Common myeloid progenitor, CD34-positive (primary cell): ENCODE data around the gene RASGEF1C. TPM values are rescaled to one million over a fixed set of nuclear protein-coding genes. Genes with fewer than 3 reads are reported as not detected.

Experiments
- CTCF ChIA-PET: fragments of 350-600 bp; sonication (Branson Sonifier 250); formaldehyde crosslinking; loops from one replicate; lab custom pipeline; 2021; ENCODE audit warnings: antibody characterized with exemption; lab: Charles Lee
- POLR2A ChIA-PET: fragments of 350-600 bp; sonication (Branson Sonifier 250); formaldehyde crosslinking; loops from one replicate; lab custom pipeline; 2021; ENCODE audit warnings: antibody characterized with exemption; lab: Charles Lee
- DNase-seq, 3 donors: peaks; one replicate each; pipeline versions ENCODE4 v3.0.0 to v3.0.0-alpha.2; 2013
- H3K27ac ChIP-seq, 2 experiments: 1 replicate in 1 of 2; 2 replicates in 1 of 2; pipeline ENCODE4 v1.7.0; 2013; ENCODE audit warnings: inconsistent platforms in 2 of 2, low read length in 2 of 2, mild to moderate bottlenecking in 2 of 2, low read depth in 1 of 2, moderate library complexity in 1 of 2; ENCODE audit not compliant: severe bottlenecking in 2 of 2, insufficient read depth in 1 of 2, poor library complexity in 1 of 2
- H3K27me3 ChIP-seq, 5 experiments: replicated peaks in 2 of 5; 1 replicate in 3 of 5; 2 replicates in 2 of 5; pipeline versions ENCODE4 v1.6.1 to v1.7.0; 2013; ENCODE audit warnings: low read length in 4 of 5, mild to moderate bottlenecking in 2 of 5, moderate library complexity in 2 of 5, inconsistent platforms in 1 of 5; ENCODE audit not compliant: insufficient read depth in 5 of 5, control insufficient read depth in 4 of 5
- H3K36me3 ChIP-seq, 4 experiments: 1 replicate in 2 of 4; 2 replicates in 2 of 4; pipeline versions ENCODE4 v1.6.1 to v1.7.0; 2013; ENCODE audit warnings: low read length in 3 of 4, control low read depth in 1 of 4, mild to moderate bottlenecking in 1 of 4; ENCODE audit not compliant: control insufficient read depth in 4 of 4, insufficient read depth in 4 of 4
- H3K4me1 ChIP-seq, 4 experiments: 1 replicate in 3 of 4; 2 replicates in 1 of 4; pipeline versions ENCODE4 v1.6.1 to v1.7.1; 2013; ENCODE audit warnings: low read length in 3 of 4, mild to moderate bottlenecking in 3 of 4, control low read depth in 1 of 4, inconsistent platforms in 1 of 4, moderate library complexity in 1 of 4; ENCODE audit not compliant: control insufficient read depth in 4 of 4, insufficient read depth in 4 of 4; ENCODE audit errors: control extremely low read depth in 1 of 4
- H3K4me3 ChIP-seq, 7 experiments: 1 replicate in 4 of 7; 2 replicates in 3 of 7; pipeline versions ENCODE4 v1.5.1 to v1.7.0; 2013; ENCODE audit warnings: mild to moderate bottlenecking in 7 of 7, low read length in 6 of 7, moderate library complexity in 6 of 7, inconsistent platforms in 2 of 7, low read depth in 2 of 7, control low read depth in 1 of 7; ENCODE audit not compliant: insufficient read depth in 4 of 7, control insufficient read depth in 1 of 7; ENCODE audit errors: extremely low read depth in 1 of 7
- H3K9me3 ChIP-seq, 5 experiments: 1 replicate in 4 of 5; 2 replicates in 1 of 5; pipeline versions ENCODE4 v1.6.1 to v1.7.1; 2013; ENCODE audit warnings: low read length in 4 of 5, mild to moderate bottlenecking in 2 of 5, inconsistent platforms in 1 of 5, low read depth in 1 of 5, moderate library complexity in 1 of 5; ENCODE audit not compliant: control insufficient read depth in 4 of 5, insufficient read depth in 2 of 5; ENCODE audit errors: control extremely low read depth in 1 of 5
- WGBS: methylation state at CpG from one replicate; pipeline ENCODE4 v1.1.5; 2013; ENCODE audit not compliant: insufficient coverage; 5-methylcytosine and 5-hydroxymethylcytosine counted together
- polyA plus RNA-seq: library from polyadenylated mRNA; unstranded; fragments of 120-200 nt; gene quantifications from one replicate; pipeline ENCODE4 v1.2.1, GENCODE V29; 2013

Gene RASGEF1C
- polyA plus RNA-seq, result not detected

GRCh38 chr5:180209137-180209581 is at the start of gene RASGEF1C:
Gene RASGEF1C (minus strand): TSS chr5:180209211. CDS start chr5:180138052, 71,159 bp downstream.
- Histone ChIP-seq H3K4me1 (peaks cover 0 to 23% (median 11%) of the 10 kb centered on the region in 4 experiments), H3K9me3 (no peaks in the 10 kb centered on the region), H3K27ac (no peak within 1 kb of the TSS), H3K27me3 (peaks cover 0 to 26% (median 11%) of the 10 kb centered on the region in 5 experiments), H3K36me3 (no peaks in the 10 kb centered on the region), H3K4me3 (peak within 1 kb of the TSS in 6 of 7 experiments; percentile 26 to 69 (median 51))
- DNase-seq, result peak; percentile 70 to 84 (median 83)
- 8% methylated on average over 39 of the region's 55 CpGs for WGBS
- ChIA-PET CTCF (interaction anchor here (0.6 to 2.4 kb wide), 6 partner anchors 11 to 84 kb away, joined by 3 to 7 read pairs (median 5); no protein-coding TSS in a partner anchor), POLR2A (interaction anchor here (0.6 kb wide), 1 partner anchor 785 kb away, joined by 3 read pairs; no protein-coding TSS in a partner anchor)

- Histone ChIP-seq H3K36me3 (peaks cover 27 to 85% (median 62%) of the 10 kb centered on the region in 4 experiments), H3K4me1 (no peaks in the 10 kb centered on the region), H3K27ac (no peak overlapping the region), H3K4me3 (peak overlapping the region in 1 of 7 experiments; percentile 4), H3K27me3 (no peaks in the 10 kb centered on the region), H3K9me3 (peaks cover 11 to 96% (median 90%) of the 10 kb centered on the region in 5 experiments)
- ChIA-PET POLR2A (no interaction called here), CTCF (no interaction called here)
- WGBS, result 95% methylated on average over 21 of the region's 24 CpGs
- no peak for DNase-seq
Observed at GRCh38 chr5:180253036-180253824, 44.2 kb upstream of the RASGEF1C start.

GRCh38 chr5:180251887-180252286 is 42.9 kb upstream of the RASGEF1C start:
- Histone ChIP-seq H3K27ac (no peak overlapping the region), H3K27me3 (no peaks in the 10 kb centered on the region), H3K36me3 (peaks cover 20 to 85% (median 61%) of the 10 kb centered on the region in 4 experiments), H3K4me1 (no peaks in the 10 kb centered on the region), H3K4me3 (no peak overlapping the region), H3K9me3 (peaks cover 7 to 95% (median 85%) of the 10 kb centered on the region in 5 experiments)
- ChIA-PET CTCF (no interaction called here), POLR2A (no interaction called here)
- no peak for DNase-seq
- 97% methylated on average over 4 of the region's 7 CpGs for WGBS

GRCh38 chr5:180251141-180251540 is 42.1 kb upstream of the RASGEF1C start:
- no peak for DNase-seq
- Histone ChIP-seq H3K36me3 (peaks cover 19 to 85% (median 57%) of the 10 kb centered on the region in 4 experiments), H3K4me1 (no peaks in the 10 kb centered on the region), H3K27me3 (no peaks in the 10 kb centered on the region), H3K9me3 (peaks cover 12 to 96% (median 79%) of the 10 kb centered on the region in 5 experiments), H3K27ac (no peak overlapping the region), H3K4me3 (peak overlapping the region in 1 of 7 experiments; percentile 3)
- POLR2A ChIA-PET, result no interaction called here
- WGBS, result 100% methylated on average over 8 of the region's 9 CpGs
- CTCF ChIA-PET, result no interaction called here

GRCh38 chr5:180250329-180250728 is 41.3 kb upstream of the RASGEF1C start:
- WGBS, result 100% methylated on average over 2 of the region's 4 CpGs
- H3K9me3 ChIP-seq, result peaks cover 12 to 93% (median 75%) of the 10 kb centered on the region in 5 experiments
- peaks cover 18 to 87% (median 58%) of the 10 kb centered on the region in 4 experiments for H3K36me3 ChIP-seq

GRCh38 chr5:180241600-180241999 is 32.6 kb upstream of the RASGEF1C start:
- Histone ChIP-seq H3K27me3 (no peaks in the 10 kb centered on the region), H3K36me3 (peaks cover 14 to 97% (median 61%) of the 10 kb centered on the region in 4 experiments), H3K4me1 (no peaks in the 10 kb centered on the region), H3K9me3 (peaks cover 4 to 86% (median 39%) of the 10 kb centered on the region in 5 experiments), H3K27ac (no peak overlapping the region), H3K4me3 (no peak overlapping the region)
- DNase-seq, result no peak
- ChIA-PET POLR2A (no interaction called here), CTCF (no interaction called here)
- 100% methylated on average over 3 of the region's 5 CpGs for WGBS

More at GRCh38 chr5:180250329-180250728, 41.3 kb upstream of the RASGEF1C start:
- Histone ChIP-seq H3K4me3 (no peak overlapping the region), H3K27ac (no peak overlapping the region), H3K4me1 (no peaks in the 10 kb centered on the region), H3K27me3 (no peaks in the 10 kb centered on the region)
- ChIA-PET CTCF (no interaction called here), POLR2A (no interaction called here)
- no peak for DNase-seq

GRCh38 chr5:180238631-180239030 is 29.6 kb upstream of the RASGEF1C start:
- Histone ChIP-seq H3K36me3 (peaks cover 24 to 99% (median 71%) of the 10 kb centered on the region in 4 experiments), H3K4me3 (no peak overlapping the region), H3K4me1 (no peaks in the 10 kb centered on the region), H3K27ac (no peak overlapping the region), H3K9me3 (peaks cover 5 to 89% (median 31%) of the 10 kb centered on the region in 5 experiments), H3K27me3 (no peaks in the 10 kb centered on the region)
- DNase-seq, result no peak
- ChIA-PET POLR2A (no interaction called here), CTCF (no interaction called here)
- whole genome bisulfite sequencing, result no CpG with 5 or more reads among the region's 2 CpGs
